ENCODE data around the gene ANKRD65.
"Not testable (repeated sequence)": the region's sequence is repeated elsewhere in the genome, so short reads cannot be mapped to it uniquely, and the experiment has no call there.

The ANKRD65 gene

GRCh38 chr1:1425426-1425752, 4.3 kb upstream of the ANKRD65 start:
- no peaks in the 10 kb centered on the region for H3K36me3 ChIP-seq (ENCODE audit: control insufficient read depth, insufficient read depth, low read length)
- H3K9ac ChIP-seq (ENCODE audit: low read length), result no peak overlapping the region
- peaks cover 15% of the 10 kb centered on the region for H3K4me1 ChIP-seq (ENCODE audit: control insufficient read depth, insufficient read depth, low read length)
- no peak overlapping the region for H3K4me3 ChIP-seq (ENCODE audit: low read length)
- H3K27ac ChIP-seq (ENCODE audit: low read depth, low read length), result no peak overlapping the region
- H3K27me3 ChIP-seq (ENCODE audit: control insufficient read depth, insufficient read depth, low read length), result peaks cover 6% of the 10 kb centered on the region

- Histone ChIP-seq H3K4me1 (ENCODE audit: control insufficient read depth, insufficient read depth, low read length) (peaks cover 9% of the 10 kb centered on the region), H3K27me3 (ENCODE audit: control insufficient read depth, insufficient read depth, low read length) (peaks cover 6% of the 10 kb centered on the region), H3K36me3 (ENCODE audit: control insufficient read depth, insufficient read depth, low read length) (no peaks in the 10 kb centered on the region), H3K9ac (ENCODE audit: low read length) (no peak overlapping the region), H3K4me3 (ENCODE audit: low read length) (no peak overlapping the region), H3K27ac (ENCODE audit: low read depth, low read length) (no peak overlapping the region)
These were observed 3.6 kb upstream of the ANKRD65 start for GRCh38 chr1:1424707-1425106.

GRCh38 chr1:1423245-1423597, 2.1 kb upstream of the ANKRD65 start:
- Histone ChIP-seq H3K4me3 (ENCODE audit: low read length) (no peak overlapping the region), H3K4me1 (ENCODE audit: control insufficient read depth, insufficient read depth, low read length) (peaks cover 5% of the 10 kb centered on the region), H3K27me3 (ENCODE audit: control insufficient read depth, insufficient read depth, low read length) (peaks cover 6% of the 10 kb centered on the region), H3K27ac (ENCODE audit: low read depth, low read length) (no peak overlapping the region), H3K9ac (ENCODE audit: low read length) (no peak overlapping the region), H3K36me3 (ENCODE audit: control insufficient read depth, insufficient read depth, low read length) (no peaks in the 10 kb centered on the region)

GRCh38 chr1:1422465-1423244, 1.6 kb upstream of the ANKRD65 start:
- H3K27me3 ChIP-seq (ENCODE audit: control insufficient read depth, insufficient read depth, low read length), result peaks cover 6% of the 10 kb centered on the region
- peaks cover 5% of the 10 kb centered on the region for H3K4me1 ChIP-seq (ENCODE audit: control insufficient read depth, insufficient read depth, low read length)
- H3K9ac ChIP-seq (ENCODE audit: low read length), result no peak overlapping the region
- no peak overlapping the region for H3K4me3 ChIP-seq (ENCODE audit: low read length)
- H3K36me3 ChIP-seq (ENCODE audit: control insufficient read depth, insufficient read depth, low read length), result no peaks in the 10 kb centered on the region
- H3K27ac ChIP-seq (ENCODE audit: low read depth, low read length), result no peak overlapping the region

- H3K27me3 ChIP-seq (ENCODE audit: control insufficient read depth, insufficient read depth, low read length), result peaks cover 6% of the 10 kb centered on the region
- H3K9ac ChIP-seq (ENCODE audit: low read length), result no peak overlapping the region
- no peak overlapping the region for H3K27ac ChIP-seq (ENCODE audit: low read depth, low read length)
- H3K4me3 ChIP-seq (ENCODE audit: low read length), result no peak overlapping the region
- peaks cover 5% of the 10 kb centered on the region for H3K4me1 ChIP-seq (ENCODE audit: control insufficient read depth, insufficient read depth, low read length)
- no peaks in the 10 kb centered on the region for H3K36me3 ChIP-seq (ENCODE audit: control insufficient read depth, insufficient read depth, low read length)
These were observed 910 bp upstream of the ANKRD65 start for GRCh38 chr1:1421907-1422464.

- H3K27ac ChIP-seq (ENCODE audit: low read depth, low read length), result peak overlapping the region; percentile 32
- H3K27me3 ChIP-seq (ENCODE audit: control insufficient read depth, insufficient read depth, low read length), result peaks cover 6% of the 10 kb centered on the region
- H3K4me3 ChIP-seq (ENCODE audit: low read length), result peak overlapping the region; percentile 58
- H3K4me1 ChIP-seq (ENCODE audit: control insufficient read depth, insufficient read depth, low read length), result peaks cover 5% of the 10 kb centered on the region
- H3K36me3 ChIP-seq (ENCODE audit: control insufficient read depth, insufficient read depth, low read length), result no peaks in the 10 kb centered on the region
- no peak overlapping the region for H3K9ac ChIP-seq (ENCODE audit: low read length)
These were observed 378 bp downstream of the ANKRD65 start for GRCh38 chr1:1420654-1421141.

- Histone ChIP-seq H3K9ac (ENCODE audit: low read length) (no peak overlapping the region), H3K4me3 (ENCODE audit: low read length) (peak overlapping the region; percentile 57), H3K27ac (ENCODE audit: low read depth, low read length) (peak overlapping the region; percentile 82)
These were observed 1.0 kb downstream of the ANKRD65 start for GRCh38 chr1:1419813-1420653.

GRCh38 chr1:1419363-1419812, 1.7 kb downstream of the ANKRD65 start:
- H3K27me3 ChIP-seq (ENCODE audit: control insufficient read depth, insufficient read depth, low read length), result peaks cover 6% of the 10 kb centered on the region
- H3K4me1 ChIP-seq (ENCODE audit: control insufficient read depth, insufficient read depth, low read length), result peaks cover 5% of the 10 kb centered on the region
- peak overlapping the region; percentile 57 for H3K4me3 ChIP-seq (ENCODE audit: low read length)
- no peak overlapping the region for H3K9ac ChIP-seq (ENCODE audit: low read length)
- no peaks in the 10 kb centered on the region for H3K36me3 ChIP-seq (ENCODE audit: control insufficient read depth, insufficient read depth, low read length)
- peak overlapping the region; percentile 82 for H3K27ac ChIP-seq (ENCODE audit: low read depth, low read length)

More at GRCh38 chr1:1419813-1420653, 1.0 kb downstream of the ANKRD65 start:
- H3K27me3 ChIP-seq (ENCODE audit: control insufficient read depth, insufficient read depth, low read length), result peaks cover 6% of the 10 kb centered on the region
- H3K4me1 ChIP-seq (ENCODE audit: control insufficient read depth, insufficient read depth, low read length), result peaks cover 5% of the 10 kb centered on the region
- no peaks in the 10 kb centered on the region for H3K36me3 ChIP-seq (ENCODE audit: control insufficient read depth, insufficient read depth, low read length)

GRCh38 chr1:1418464-1419362, 2.4 kb downstream of the ANKRD65 start:
- peaks cover 5% of the 10 kb centered on the region for H3K4me1 ChIP-seq (ENCODE audit: control insufficient read depth, insufficient read depth, low read length)
- no peak overlapping the region for H3K27ac ChIP-seq (ENCODE audit: low read depth, low read length)
- no peak overlapping the region for H3K9ac ChIP-seq (ENCODE audit: low read length)
- H3K27me3 ChIP-seq (ENCODE audit: control insufficient read depth, insufficient read depth, low read length), result peaks cover 6% of the 10 kb centered on the region
- H3K36me3 ChIP-seq (ENCODE audit: control insufficient read depth, insufficient read depth, low read length), result no peaks in the 10 kb centered on the region
- no peak overlapping the region for H3K4me3 ChIP-seq (ENCODE audit: low read length)

- H3K27ac ChIP-seq (ENCODE audit: low read depth, low read length); H3K9ac ChIP-seq (ENCODE audit: low read length): not testable (repeated sequence)
These were observed 3.1 kb downstream of the ANKRD65 start for GRCh38 chr1:1417825-1418463.

GRCh38 chr1:1417396-1417795, 3.7 kb downstream of the ANKRD65 start:
- not testable (repeated sequence) for H3K4me1 ChIP-seq (ENCODE audit: control insufficient read depth, insufficient read depth, low read length)

More at GRCh38 chr1:1417825-1418463, 3.1 kb downstream of the ANKRD65 start:
- not testable (repeated sequence) for H3K27me3 ChIP-seq (ENCODE audit: control insufficient read depth, insufficient read depth, low read length); H3K4me3 ChIP-seq (ENCODE audit: low read length); H3K36me3 ChIP-seq (ENCODE audit: control insufficient read depth, insufficient read depth, low read length); H3K4me1 ChIP-seq (ENCODE audit: control insufficient read depth, insufficient read depth, low read length)

More at GRCh38 chr1:1417396-1417795, 3.7 kb downstream of the ANKRD65 start:
- not testable (repeated sequence) for H3K36me3 ChIP-seq (ENCODE audit: control insufficient read depth, insufficient read depth, low read length); H3K9ac ChIP-seq (ENCODE audit: low read length); H3K27ac ChIP-seq (ENCODE audit: low read depth, low read length); H3K27me3 ChIP-seq (ENCODE audit: control insufficient read depth, insufficient read depth, low read length); H3K4me3 ChIP-seq (ENCODE audit: low read length)
